Measurements from ENCODE around the gene COL1A1.
A peak's percentile ranks its signal among the peaks of the same experiment; 100 is the strongest.

The COL1A1 gene

GRCh38 chr17:50141026-50141744 lies 60.2 kb downstream of the COL1A1 start:
- DNase-seq (ENCODE audit: low spot score), result no peak

- DNase-seq (ENCODE audit: low spot score), result peak; percentile 77
Observed at GRCh38 chr17:50139950-50140885, 61.2 kb downstream of the COL1A1 start.

- DNase-seq (ENCODE audit: low spot score), result no peak
Observed at GRCh38 chr17:50139185-50139783, 62.1 kb downstream of the COL1A1 start.

- DNase-seq (ENCODE audit: low spot score), result no peak
Observed at GRCh38 chr17:50137042-50137441, 64.4 kb downstream of the COL1A1 start.

- no peak for DNase-seq (ENCODE audit: low spot score)
Observed at GRCh38 chr17:50136096-50136687, 65.2 kb downstream of the COL1A1 start.

GRCh38 chr17:50135316-50136095 lies 65.9 kb downstream of the COL1A1 start:
- no peak for DNase-seq (ENCODE audit: low spot score)

GRCh38 chr17:50134206-50135110 lies 67.0 kb downstream of the COL1A1 start:
- no peak for DNase-seq (ENCODE audit: low spot score)

GRCh38 chr17:50133769-50134099 lies 67.7 kb downstream of the COL1A1 start:
- DNase-seq (ENCODE audit: low spot score), result no peak
